ENCODE measurements around the gene ADGRB2.

ADGRB2 gene

DNA sequence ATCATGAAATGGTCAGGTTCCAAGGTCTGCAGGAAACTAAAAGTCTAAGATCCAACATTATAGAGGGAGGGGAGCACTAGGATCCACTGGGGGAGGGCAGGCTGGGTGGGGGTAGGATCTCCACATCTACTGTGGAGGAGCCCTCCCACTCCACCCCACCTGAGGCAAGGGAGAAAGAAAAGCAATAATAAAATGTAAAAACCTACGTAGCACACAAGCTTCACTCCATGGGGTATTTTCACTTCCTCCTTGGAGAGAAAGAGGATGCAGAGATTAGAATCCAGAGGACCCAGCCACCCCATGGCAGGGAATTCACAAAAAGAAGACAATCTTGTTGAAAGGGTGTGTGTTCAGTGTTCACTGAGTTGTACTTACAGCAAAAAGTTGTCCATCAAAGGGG is 37.3 kb upstream of the ADGRB2 start:
- TF ChIP-seq, protein P1, sequence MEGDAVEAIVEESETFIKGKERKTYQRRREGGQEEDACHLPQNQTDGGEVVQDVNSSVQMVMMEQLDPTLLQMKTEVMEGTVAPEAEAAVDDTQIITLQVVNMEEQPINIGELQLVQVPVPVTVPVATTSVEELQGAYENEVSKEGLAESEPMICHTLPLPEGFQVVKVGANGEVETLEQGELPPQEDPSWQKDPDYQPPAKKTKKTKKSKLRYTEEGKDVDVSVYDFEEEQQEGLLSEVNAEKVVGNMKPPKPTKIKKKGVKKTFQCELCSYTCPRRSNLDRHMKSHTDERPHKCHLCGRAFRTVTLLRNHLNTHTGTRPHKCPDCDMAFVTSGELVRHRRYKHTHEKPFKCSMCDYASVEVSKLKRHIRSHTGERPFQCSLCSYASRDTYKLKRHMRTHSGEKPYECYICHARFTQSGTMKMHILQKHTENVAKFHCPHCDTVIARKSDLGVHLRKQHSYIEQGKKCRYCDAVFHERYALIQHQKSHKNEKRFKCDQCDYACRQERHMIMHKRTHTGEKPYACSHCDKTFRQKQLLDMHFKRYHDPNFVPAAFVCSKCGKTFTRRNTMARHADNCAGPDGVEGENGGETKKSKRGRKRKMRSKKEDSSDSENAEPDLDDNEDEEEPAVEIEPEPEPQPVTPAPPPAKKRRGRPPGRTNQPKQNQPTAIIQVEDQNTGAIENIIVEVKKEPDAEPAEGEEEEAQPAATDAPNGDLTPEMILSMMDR (IDR thresholded peaks at IDR 0.05; ENCODE audit: low read depth, low read length, missing control alignments) = no peak
- Histone ChIP-seq H3K27ac (no peak overlapping the region), H3K27me3 (replicated peaks) (no peaks in the 10 kb centered on the region), H3K36me3 (replicated peaks) (peaks cover under 1% of the 10 kb centered on the region), H3K4me3 (ENCODE audit: low read depth, low read length) (no peak overlapping the region)
- in situ Hi-C loops (cut with HindIII; ENCODE audit: low pct_ligation_motif_present, low sequenced_read_pairs) = no loop called here
- no peak for DNase-seq

DNA sequence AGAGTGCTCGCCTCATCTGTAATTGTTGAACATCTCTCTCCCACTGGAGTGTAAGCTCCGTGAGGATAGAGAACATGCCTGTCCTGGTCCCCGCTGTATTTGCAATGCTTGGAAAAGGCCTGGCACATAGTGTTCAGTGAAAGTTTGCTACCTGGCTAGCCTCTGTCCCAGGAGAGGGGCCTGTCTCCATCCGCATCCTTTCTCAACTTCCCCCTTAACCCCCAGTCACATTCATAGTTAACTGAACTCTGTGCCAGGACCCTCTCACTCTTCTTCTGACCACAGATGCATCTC is 36.5 kb upstream of the ADGRB2 start:
- Histone ChIP-seq H3K4me3 (ENCODE audit: low read depth, low read length) (no peak overlapping the region), H3K27me3 (replicated peaks) (no peaks in the 10 kb centered on the region), H3K36me3 (replicated peaks) (peaks cover 9% of the 10 kb centered on the region), H3K27ac (no peak overlapping the region)
- in situ Hi-C loops (cut with HindIII; ENCODE audit: low pct_ligation_motif_present, low sequenced_read_pairs) = no loop called here
- DNase-seq = no peak
- TF ChIP-seq, protein P1 (IDR thresholded peaks at IDR 0.05; ENCODE audit: low read depth, low read length, missing control alignments) = no peak

GRCh38 chr1:31799895-31800673 is 35.9 kb upstream of the ADGRB2 start:
- TF ChIP-seq, protein P1 (IDR thresholded peaks at IDR 0.05; ENCODE audit: low read depth, low read length, missing control alignments) = no peak
- Histone ChIP-seq H3K36me3 (replicated peaks) (peaks cover 13% of the 10 kb centered on the region), H3K27me3 (replicated peaks) (no peaks in the 10 kb centered on the region), H3K4me3 (ENCODE audit: low read depth, low read length) (no peak overlapping the region), H3K27ac (no peak overlapping the region)
- no peak for DNase-seq
- in situ Hi-C loops (cut with HindIII; ENCODE audit: low pct_ligation_motif_present, low sequenced_read_pairs) = no loop called here

GRCh38 chr1:31799196-31799894 is 35.2 kb upstream of the ADGRB2 start:
- H3K36me3 ChIP-seq (replicated peaks) = peaks cover 13% of the 10 kb centered on the region
- H3K27me3 ChIP-seq (replicated peaks) = no peaks in the 10 kb centered on the region
- H3K4me3 ChIP-seq (ENCODE audit: low read depth, low read length) = no peak overlapping the region
- in situ Hi-C loops (cut with HindIII; ENCODE audit: low pct_ligation_motif_present, low sequenced_read_pairs) = no loop called here
- TF ChIP-seq, protein P1 (IDR thresholded peaks at IDR 0.05; ENCODE audit: low read depth, low read length, missing control alignments) = no peak
- DNase-seq = no peak
- H3K27ac ChIP-seq = peak overlapping the region; percentile 60

DNA sequence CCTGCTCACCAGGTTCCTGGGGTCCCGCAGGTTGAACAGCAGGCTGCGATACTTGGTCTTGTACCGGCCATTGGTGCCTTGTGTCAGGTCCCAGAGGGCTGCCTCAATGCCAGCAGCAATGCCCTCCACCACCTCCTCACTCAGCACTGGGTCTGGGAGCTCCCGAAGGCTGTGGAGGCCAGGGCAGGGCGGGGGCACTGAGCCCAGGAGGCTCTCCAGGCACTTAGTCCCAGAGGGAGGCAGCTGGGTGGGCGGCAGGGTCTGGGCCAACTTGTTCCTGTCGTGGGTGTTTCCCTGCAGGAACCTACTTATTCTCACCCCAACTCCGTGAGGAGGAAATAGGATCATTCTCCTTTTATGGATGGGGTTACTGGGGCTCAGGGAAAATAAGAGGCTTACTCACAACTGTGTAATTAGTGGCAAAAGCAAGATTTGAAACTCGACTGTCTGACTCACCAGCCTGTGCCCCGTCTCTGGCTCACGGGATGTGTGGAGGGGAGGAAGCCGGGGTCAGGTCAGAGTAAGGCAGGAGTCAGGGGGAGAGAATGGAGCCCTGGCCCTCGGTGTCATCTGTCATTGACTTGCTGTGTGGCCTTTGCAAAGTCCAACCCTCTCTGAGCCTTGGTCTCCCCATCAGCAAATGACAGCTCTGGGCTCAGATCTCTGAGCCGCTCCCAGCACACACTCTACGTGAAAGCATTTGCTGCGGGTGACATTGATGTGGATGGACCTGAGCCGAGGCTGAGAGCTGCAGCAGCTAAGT is 34.5 kb upstream of the ADGRB2 start:
- DNase-seq = peak; percentile 76
- TF ChIP-seq, protein P1 (IDR thresholded peaks at IDR 0.05; ENCODE audit: low read depth, low read length, missing control alignments) = no peak
- Histone ChIP-seq H3K27me3 (replicated peaks) (no peaks in the 10 kb centered on the region), H3K36me3 (replicated peaks) (peaks cover 18% of the 10 kb centered on the region), H3K4me3 (ENCODE audit: low read depth, low read length) (peak overlapping the region; percentile 93), H3K27ac (peak overlapping the region; percentile 60)
- in situ Hi-C loops (cut with HindIII; ENCODE audit: low pct_ligation_motif_present, low sequenced_read_pairs) = no loop called here
